SK-N-SH (cell line): ENCODE measurements around the gene MLX.

Source experiments
- CTCF ChIP-seq: fragments of 200-600 bp; sonication (generic); IDR thresholded peaks from 2 replicates; pipeline ENCODE4 v1.6.1; 2017; ENCODE audit warnings: antibody characterized with exemption, mild to moderate bottlenecking, moderate library complexity
- EP300 ChIP-seq, 2 experiments: IDR thresholded peaks; 2 replicates each; pipeline versions ENCODE4 v1.4.0 to v1.6.1; 2012; ENCODE audit warnings: borderline replicate concordance in 1 of 2, low read depth in 1 of 2, low read length in 1 of 2
- GABPA ChIP-seq: IDR thresholded peaks from 2 replicates; pipeline ENCODE4 v1.4.0; 2012; ENCODE audit warnings: low read depth, mild to moderate bottlenecking
- TAF1 ChIP-seq: IDR thresholded peaks from 2 replicates; pipeline ENCODE4 v1.6.1; 2012; ENCODE audit warnings: low read depth, mild to moderate bottlenecking, low read length, moderate library complexity, borderline replicate concordance
- TF ChIP-seq, protein P1 (sequence below): IDR thresholded peaks from 2 replicates; pipeline ENCODE4 v1.6.1; 2012; ENCODE audit warnings: mild to moderate bottlenecking, low read depth, low read length, moderate library complexity

- TF ChIP-seq EP300 (IDR thresholded peaks at IDR 0.05; ENCODE audit: borderline replicate concordance in 1 of 2, low read depth in 1 of 2, low read length in 1 of 2) (no peak), CTCF (no peak), TAF1 (no peak), GABPA (no peak)
- TF ChIP-seq, protein P1, sequence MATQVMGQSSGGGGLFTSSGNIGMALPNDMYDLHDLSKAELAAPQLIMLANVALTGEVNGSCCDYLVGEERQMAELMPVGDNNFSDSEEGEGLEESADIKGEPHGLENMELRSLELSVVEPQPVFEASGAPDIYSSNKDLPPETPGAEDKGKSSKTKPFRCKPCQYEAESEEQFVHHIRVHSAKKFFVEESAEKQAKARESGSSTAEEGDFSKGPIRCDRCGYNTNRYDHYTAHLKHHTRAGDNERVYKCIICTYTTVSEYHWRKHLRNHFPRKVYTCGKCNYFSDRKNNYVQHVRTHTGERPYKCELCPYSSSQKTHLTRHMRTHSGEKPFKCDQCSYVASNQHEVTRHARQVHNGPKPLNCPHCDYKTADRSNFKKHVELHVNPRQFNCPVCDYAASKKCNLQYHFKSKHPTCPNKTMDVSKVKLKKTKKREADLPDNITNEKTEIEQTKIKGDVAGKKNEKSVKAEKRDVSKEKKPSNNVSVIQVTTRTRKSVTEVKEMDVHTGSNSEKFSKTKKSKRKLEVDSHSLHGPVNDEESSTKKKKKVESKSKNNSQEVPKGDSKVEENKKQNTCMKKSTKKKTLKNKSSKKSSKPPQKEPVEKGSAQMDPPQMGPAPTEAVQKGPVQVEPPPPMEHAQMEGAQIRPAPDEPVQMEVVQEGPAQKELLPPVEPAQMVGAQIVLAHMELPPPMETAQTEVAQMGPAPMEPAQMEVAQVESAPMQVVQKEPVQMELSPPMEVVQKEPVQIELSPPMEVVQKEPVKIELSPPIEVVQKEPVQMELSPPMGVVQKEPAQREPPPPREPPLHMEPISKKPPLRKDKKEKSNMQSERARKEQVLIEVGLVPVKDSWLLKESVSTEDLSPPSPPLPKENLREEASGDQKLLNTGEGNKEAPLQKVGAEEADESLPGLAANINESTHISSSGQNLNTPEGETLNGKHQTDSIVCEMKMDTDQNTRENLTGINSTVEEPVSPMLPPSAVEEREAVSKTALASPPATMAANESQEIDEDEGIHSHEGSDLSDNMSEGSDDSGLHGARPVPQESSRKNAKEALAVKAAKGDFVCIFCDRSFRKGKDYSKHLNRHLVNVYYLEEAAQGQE: no peak
These were observed 18.5 kb downstream of the MLX start for GRCh38 chr17:42585353-42585752.
